OCI-LY7 (cell line): Measurements from ENCODE around the gene ZNF529. TPM values are rescaled to one million over a fixed set of nuclear protein-coding genes. Genes with fewer than 3 reads are reported as not detected.

Source experiments
- BruUV-seq: library from RNA; stranded (reverse); fragments of 400-500 nt; replicated peaks from 2 replicates; lab custom pipeline; 2021; lab: Mats Ljungman, UMichigan
- CTCF ChIA-PET: fragments of 300-600 bp; sonication (Branson Sonifier 250); formaldehyde crosslinking; loops from one replicate; lab custom pipeline; 2022; ENCODE audit warnings: antibody characterized with exemption; ENCODE audit not compliant: unreplicated experiment; lab: Charles Lee
- POLR2A ChIA-PET: fragments of 300-600 bp; sonication (Branson Sonifier 250); formaldehyde crosslinking; loops from one replicate; lab custom pipeline; 2022; ENCODE audit warnings: antibody characterized with exemption; lab: Charles Lee
- DNase-seq: peaks from one replicate; pipeline ENCODE4 v3.0.0-alpha.2; 2015; ENCODE audit warnings: low spot score
- H2AFZ ChIP-seq: fragments of 200-600 bp; sonication (generic), shearing (Covaris generic); 2 replicates; pipeline ENCODE4 v1.6.1; 2014; ENCODE audit warnings: mild to moderate bottlenecking, antibody characterized with exemption, low read length, moderate library complexity
- H3K27ac ChIP-seq: fragments of 200-600 bp; sonication (generic); 2 replicates; pipeline ENCODE4 v1.5.1; 2014; ENCODE audit warnings: mixed run types, low read depth, mild to moderate bottlenecking, moderate library complexity, low read length, inconsistent platforms; ENCODE audit not compliant: poor library complexity, severe bottlenecking
- H3K36me3 ChIP-seq: fragments of 200-600 bp; sonication (generic); 2 replicates; pipeline ENCODE4 v1.6.1; 2014; ENCODE audit warnings: mild to moderate bottlenecking, antibody characterized with exemption, low read length, moderate library complexity, mixed read lengths; ENCODE audit not compliant: insufficient read depth
- H3K4me1 ChIP-seq: fragments of 200-600 bp; sonication (generic); 2 replicates; pipeline ENCODE4 v1.5.1; 2014; ENCODE audit warnings: mild to moderate bottlenecking, low read length; ENCODE audit not compliant: insufficient read depth, poor library complexity, severe bottlenecking
- H3K4me2 ChIP-seq: fragments of 200-600 bp; sonication (generic); 2 replicates; pipeline ENCODE4 v1.6.1; 2014; ENCODE audit warnings: mild to moderate bottlenecking, low read length
- H3K4me3 ChIP-seq: fragments of 200-600 bp; sonication (generic); 2 replicates; pipeline ENCODE4 v1.5.1; 2014; ENCODE audit warnings: mild to moderate bottlenecking, low read depth, low read length; ENCODE audit not compliant: poor library complexity, severe bottlenecking
- H3K79me2 ChIP-seq: fragments of 200-600 bp; sonication (generic); 2 replicates; pipeline ENCODE4 v1.6.1; 2016; ENCODE audit warnings: low read depth, mild to moderate bottlenecking, low read length, moderate library complexity, mixed read lengths; ENCODE audit not compliant: insufficient read depth
- H3K9me2 ChIP-seq: fragments of 200-600 bp; sonication (generic); 2 replicates; pipeline ENCODE4 v1.6.1; 2016; ENCODE audit warnings: mild to moderate bottlenecking, low read length, mixed read lengths; ENCODE audit not compliant: insufficient read depth
- H3K9me3 ChIP-seq: fragments of 200-600 bp; sonication (generic); 2 replicates; pipeline ENCODE4 v1.6.1; 2014; ENCODE audit warnings: mild to moderate bottlenecking, mixed run types, low read length, mixed read lengths
- H4K20me1 ChIP-seq: fragments of 200-600 bp; sonication (generic); 2 replicates; pipeline ENCODE4 v1.6.1; 2014; ENCODE audit warnings: mild to moderate bottlenecking, antibody characterized with exemption, low read length, moderate library complexity, mixed read lengths; ENCODE audit not compliant: insufficient read depth
- CTCF ChIP-seq: fragments of 200-600 bp; sonication (generic); conservative IDR thresholded peaks from 2 replicates; pipeline ENCODE4 v1.5.1; 2014; ENCODE audit warnings: mild to moderate bottlenecking, antibody characterized with exemption, low read length, moderate library complexity, mixed read lengths
- EZH2phosphoT487 ChIP-seq: fragments of 200-600 bp; sonication (generic); IDR thresholded peaks from 2 replicates; pipeline ENCODE4 v1.6.1; 2018; ENCODE audit warnings: low read depth, borderline replicate concordance, mild to moderate bottlenecking, mixed run types, antibody characterized with exemption, low read length, moderate library complexity, mixed read lengths
- intact Hi-C: fragments of 100-400 bp; cut with micrococcal nuclease; formaldehyde crosslinking; loops from one replicate; pipeline ENCODE4 v1.10.0; 2022; ENCODE audit not compliant: unreplicated experiment
- total RNA-seq, 2 experiments: library from RNA; depleted of rRNA in 1 of 2; stranded (reverse); fragments of >200 nt in 1 of 2; shearing (Covaris generic) in 1 of 2; gene quantifications; 2 replicates each; pipeline ENCODE4 v1.2.3, GENCODE V29; 2014 to 2022

ZNF529 gene
- total RNA-seq, 2 experiments from 2014 or later = 11.6 to 13.4 TPM

GRCh38 chr19:36564391-36564790, 8.7 kb downstream of the ZNF529 start:
- DNase-seq = no peak
- POLR2A ChIA-PET = no interaction called here
- Histone ChIP-seq H3K27ac (no peak overlapping the region), H3K9me2 (no peaks in the 10 kb centered on the region), H2AFZ (no peak overlapping the region), H3K36me3 (peaks cover 69% of the 10 kb centered on the region), H3K4me1 (no peaks in the 10 kb centered on the region), H4K20me1 (no peaks in the 10 kb centered on the region), H3K9me3 (peaks cover 25% of the 10 kb centered on the region; the same call in 1 of the 2 replicates), H3K79me2 (0 out of 2 replicates have a peak, but pooled peaks cover 4% of the 10 kb centered on the region), H3K4me2 (no peak overlapping the region), H3K4me3 (no peak overlapping the region)
- BruUV-seq = no TSS peak
- CTCF ChIA-PET = no interaction called here
- TF ChIP-seq EZH2phosphoT487 = no peak
- no peak for TF ChIP-seq CTCF
- intact Hi-C loops = no loop called here

- no peak overlapping the region for H3K27ac ChIP-seq
- ChIA-PET CTCF (no interaction called here), POLR2A (interaction anchor here (0.5 kb wide), 1 partner anchor 38 kb away, joined by 3 read pairs; no protein-coding TSS in a partner anchor)
- H3K4me3 ChIP-seq = no peak overlapping the region
- H3K4me1 ChIP-seq = no peaks in the 10 kb centered on the region
- no peaks in the 10 kb centered on the region for H4K20me1 ChIP-seq
- intact Hi-C loops = no loop called here
- H3K9me2 ChIP-seq = no peaks in the 10 kb centered on the region
- no peaks in the 10 kb centered on the region for H3K79me2 ChIP-seq
- no peak overlapping the region for H2AFZ ChIP-seq
- H3K9me3 ChIP-seq = peaks cover 90% of the 10 kb centered on the region
- H3K4me2 ChIP-seq = no peak overlapping the region
- peak; percentile 37 for DNase-seq
- BruUV-seq = TSS peak; percentile 13
- H3K36me3 ChIP-seq = peaks cover 92% of the 10 kb centered on the region
- TF ChIP-seq CTCF (no peak), EZH2phosphoT487 (no peak)
These were observed 25.9 kb downstream of the ZNF529 start for GRCh38 chr19:36547001-36547732.
